Kasumi-1 (cell line): ENCODE data around the gene UNCX.

Source experiments
- DNase-seq, 2 experiments: peaks; one replicate each; lab custom pipeline; 2025; lab: John Stamatoyannopoulos, UW

UNCX gene

DNA sequence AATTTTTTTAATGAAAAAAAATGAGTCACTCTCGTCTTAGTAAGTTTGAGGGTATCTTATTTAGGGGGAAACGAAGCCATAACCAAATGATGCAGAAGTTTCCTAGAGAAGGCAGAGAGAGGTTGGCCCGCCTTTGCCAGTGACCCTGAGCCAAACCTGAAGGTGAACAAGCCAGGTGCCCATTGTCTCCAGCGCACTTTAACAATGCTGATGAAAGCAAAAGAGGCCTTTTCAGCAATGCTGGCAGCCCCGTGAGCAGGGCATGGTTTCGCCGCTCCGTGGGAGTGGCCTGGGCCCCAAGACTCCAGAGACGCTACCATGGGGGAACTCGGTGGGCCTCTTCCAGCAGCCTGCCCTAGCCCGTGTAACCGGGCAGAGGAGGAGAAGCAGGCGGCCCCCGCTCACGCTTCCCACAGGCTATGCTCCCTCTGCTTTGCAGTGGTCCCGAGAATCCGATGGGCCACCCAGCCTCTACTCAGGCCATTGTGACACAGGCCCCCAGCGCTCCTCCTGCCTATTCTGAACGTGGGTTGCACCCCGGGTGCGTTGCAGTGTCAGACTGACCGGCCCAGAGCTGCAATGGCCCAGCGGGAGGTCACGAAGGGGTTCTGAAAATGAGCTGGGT is 14.0 kb upstream of the UNCX start:
- no peak for DNase-seq

DNA sequence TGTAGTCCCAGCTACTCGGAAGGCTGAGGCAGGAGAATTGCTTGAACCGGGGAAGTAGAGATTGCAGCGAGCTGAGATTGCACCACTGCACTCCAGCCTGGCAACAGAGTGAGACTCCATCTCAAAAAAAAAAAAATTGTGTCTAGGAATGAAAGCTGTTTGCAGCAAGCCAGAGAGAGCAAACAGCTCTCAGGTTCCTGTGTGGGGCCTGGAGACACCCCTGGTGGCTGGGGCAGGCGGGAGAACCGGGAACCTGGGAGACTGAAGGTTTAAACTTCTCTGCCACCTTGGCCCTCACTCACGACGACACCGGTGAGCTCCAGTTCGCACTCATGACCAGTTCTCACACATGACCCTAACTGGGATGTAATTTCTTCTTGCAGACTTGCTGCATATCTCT is 13.2 kb upstream of the UNCX start:
- no peak for DNase-seq

DNA sequence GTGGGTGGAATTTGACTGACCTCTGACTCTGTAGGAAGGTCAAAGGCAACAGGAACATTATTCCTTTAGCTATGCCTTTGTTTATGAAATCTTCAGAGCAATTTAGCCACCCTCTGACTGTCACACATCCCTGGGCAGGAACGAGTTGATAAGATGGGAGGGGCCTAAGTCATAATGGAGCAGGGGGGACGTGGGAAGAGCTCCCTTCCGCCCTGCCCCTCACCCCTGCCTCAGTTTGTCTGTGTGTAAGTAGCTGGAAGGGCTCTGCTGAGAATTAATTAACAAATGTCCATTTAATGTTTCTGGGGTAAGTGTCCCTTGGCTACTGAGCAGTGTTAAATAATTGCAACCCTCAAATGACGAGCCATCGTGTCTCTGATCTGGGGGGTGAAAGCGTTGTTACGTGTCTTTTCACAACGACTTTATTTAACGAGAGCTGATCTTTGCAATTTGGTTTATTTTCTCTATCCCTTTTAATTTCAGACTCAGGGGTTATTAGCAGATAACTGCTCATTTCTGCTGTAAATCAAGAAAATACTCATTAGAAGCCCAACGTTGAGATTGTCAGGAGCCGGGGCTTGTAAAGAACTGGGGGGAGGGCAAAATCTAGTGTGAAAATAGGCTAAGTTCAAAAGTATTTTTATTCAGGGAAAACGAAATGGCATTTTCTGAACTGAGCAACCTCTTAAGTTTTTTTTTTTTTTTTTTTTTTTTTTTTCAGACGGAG is 12.5 kb upstream of the UNCX start:
- DNase-seq, result no peak

DNA sequence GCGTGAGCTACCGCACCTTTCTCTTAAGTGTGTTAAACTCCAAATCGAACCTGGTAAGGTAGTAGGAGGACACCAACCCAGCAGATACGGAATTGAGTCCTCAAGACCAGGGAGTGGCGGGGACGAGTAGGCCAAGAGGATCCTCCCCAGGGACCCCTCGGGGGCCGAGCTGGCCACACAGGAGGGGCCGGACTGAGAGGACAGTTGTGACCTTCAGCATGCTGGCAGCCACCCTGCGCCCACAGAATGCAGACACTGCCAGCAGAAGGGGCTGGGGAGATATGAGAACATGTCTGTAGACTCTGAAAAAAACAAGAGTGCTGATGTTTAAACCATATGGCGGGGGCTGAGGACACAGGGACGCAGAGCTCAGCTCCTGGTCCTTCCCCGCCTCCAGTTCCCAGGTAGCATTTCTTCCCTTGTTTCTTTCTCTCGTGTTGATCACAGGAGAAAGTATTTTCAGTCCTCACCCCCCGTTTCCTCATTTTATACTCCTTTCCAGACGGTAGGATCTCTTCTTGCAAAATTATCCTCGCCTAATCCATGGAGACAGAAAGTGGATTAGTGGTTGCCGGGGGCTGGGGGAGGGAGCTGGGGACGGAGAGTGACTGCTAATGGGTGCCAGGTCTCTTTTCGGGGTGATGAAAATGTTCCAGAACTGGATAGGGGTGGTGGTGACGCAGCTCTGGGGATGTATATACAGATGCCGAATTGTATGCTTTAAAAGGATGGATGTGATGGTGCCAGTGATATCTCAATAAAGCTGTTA is 11.5 kb upstream of the UNCX start:
- no peak for DNase-seq

DNA sequence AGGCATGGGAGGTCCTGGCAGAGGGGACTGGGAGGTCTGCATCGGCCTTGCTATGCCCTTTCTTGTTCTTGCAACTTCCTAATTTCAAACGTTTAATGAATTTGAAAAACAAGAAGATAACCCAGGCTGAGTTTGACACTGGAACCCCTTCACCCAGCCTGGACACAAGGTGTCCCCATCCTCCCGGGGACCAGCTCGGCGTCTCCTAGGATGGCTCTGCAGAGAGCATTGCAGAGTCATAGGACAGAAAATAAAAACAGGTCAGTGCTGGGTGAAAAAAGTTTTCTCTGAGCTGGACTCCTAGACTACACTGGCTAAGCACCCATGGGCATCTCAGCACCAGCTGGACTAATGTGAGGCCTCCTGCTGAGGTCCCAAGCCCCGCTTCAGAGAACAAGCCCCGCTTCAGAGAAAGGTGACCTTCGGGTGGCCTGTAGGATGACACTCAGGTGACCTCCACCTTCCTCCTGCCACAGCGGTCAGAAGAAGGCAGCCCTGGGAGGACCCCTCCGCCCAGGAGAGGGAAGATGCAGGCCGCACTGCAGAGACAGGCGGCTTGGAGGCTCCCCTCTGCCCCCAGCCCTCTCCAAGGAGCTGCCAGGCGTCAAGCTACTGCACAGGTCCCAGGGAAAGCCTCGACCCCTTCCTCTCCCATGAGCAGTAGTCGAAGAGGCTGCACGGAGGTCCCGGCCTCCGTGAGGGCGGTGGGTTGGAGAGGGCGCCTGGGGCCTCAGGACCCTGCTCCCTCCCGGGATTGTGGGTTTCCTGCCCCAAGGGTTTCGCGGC is 9.3 kb upstream of the UNCX start:
- no peak for DNase-seq

DNA sequence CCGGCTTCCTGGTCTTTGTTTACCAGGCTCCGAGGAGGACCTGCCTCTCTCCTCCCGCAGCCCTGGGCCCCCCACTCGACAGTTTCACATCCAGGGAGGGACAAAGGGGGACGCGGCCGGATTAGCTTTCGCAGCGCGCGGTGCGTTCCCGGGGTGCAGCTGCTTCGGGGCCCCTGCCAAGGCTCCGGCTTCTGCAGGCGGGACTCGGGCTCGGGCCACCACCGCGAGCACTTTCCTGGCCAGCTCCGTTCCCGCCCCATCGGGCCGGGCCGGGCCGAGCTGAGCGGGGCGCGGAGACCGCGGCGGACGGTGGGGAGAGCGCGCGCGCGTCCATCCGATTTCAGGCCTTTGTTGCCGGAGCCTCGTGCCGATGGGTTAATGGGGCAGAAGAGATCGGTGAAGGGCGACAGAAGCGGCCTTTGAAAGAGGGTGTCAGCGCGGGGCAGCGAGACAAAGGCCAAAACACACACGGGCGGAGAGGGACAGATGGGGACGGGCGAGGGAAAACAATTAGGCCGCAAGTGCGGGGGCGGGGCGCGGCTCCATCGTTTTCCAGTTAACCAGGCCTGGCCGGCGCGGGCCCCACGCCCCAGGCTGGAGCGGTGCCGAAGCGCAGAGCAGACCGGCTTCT is 8.5 kb upstream of the UNCX start:
- DNase-seq, result no peak

DNA sequence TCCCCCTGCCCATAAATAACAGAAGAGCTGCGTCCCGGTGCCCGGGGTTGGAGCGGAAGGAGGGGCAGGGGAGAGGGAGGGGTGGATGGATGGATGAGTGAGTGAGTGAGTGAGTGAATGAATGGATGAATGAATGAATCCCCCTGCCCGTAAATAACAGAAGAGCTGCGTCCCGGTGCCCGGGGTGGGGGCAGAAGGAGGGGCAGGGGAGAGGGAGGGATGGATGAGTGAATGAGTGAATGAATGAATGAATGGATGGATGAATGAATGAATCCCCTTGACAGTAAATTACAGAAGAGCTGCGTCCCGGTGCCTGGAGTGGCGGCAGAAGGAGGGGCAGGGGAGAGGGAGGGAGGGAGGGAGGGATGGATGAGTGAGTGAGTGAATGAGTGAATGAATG is 7.6 kb upstream of the UNCX start:
- no peak for DNase-seq

DNA sequence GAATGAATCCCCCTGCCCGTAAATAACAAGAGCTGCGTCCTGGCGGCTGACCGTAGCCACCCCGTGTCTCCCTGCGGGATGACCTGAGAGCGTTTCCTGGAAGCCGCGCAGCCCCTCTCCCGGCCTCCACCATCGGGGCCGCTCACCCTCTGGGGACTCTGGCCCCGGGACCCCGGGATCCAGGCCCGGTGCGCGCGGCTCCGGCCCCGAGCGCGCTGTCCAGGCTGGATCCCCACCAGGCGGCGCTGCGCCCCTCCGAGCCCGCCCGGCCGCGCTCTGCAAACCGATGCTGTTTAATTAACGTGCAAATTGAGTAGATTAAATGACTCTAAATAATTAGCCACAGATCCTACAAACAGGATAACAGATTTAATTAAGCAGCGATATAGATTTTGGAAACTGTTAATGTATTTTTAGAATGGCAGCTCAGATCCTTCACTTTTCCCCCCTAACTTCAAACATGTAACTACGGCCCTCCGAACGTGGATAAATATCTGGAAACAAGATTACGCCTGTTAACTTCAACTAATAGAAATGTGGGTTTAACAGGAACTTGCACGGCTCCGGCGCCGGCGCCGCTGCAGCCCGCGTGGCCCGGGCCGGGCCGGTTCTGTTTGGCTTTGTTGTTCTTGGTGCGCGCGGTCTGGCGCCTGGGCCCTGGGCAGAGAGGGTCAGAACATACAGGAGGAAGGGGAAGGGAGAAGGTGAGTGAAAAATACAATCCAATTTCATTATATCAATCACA is 7.1 kb upstream of the UNCX start:
- no peak for DNase-seq

DNA sequence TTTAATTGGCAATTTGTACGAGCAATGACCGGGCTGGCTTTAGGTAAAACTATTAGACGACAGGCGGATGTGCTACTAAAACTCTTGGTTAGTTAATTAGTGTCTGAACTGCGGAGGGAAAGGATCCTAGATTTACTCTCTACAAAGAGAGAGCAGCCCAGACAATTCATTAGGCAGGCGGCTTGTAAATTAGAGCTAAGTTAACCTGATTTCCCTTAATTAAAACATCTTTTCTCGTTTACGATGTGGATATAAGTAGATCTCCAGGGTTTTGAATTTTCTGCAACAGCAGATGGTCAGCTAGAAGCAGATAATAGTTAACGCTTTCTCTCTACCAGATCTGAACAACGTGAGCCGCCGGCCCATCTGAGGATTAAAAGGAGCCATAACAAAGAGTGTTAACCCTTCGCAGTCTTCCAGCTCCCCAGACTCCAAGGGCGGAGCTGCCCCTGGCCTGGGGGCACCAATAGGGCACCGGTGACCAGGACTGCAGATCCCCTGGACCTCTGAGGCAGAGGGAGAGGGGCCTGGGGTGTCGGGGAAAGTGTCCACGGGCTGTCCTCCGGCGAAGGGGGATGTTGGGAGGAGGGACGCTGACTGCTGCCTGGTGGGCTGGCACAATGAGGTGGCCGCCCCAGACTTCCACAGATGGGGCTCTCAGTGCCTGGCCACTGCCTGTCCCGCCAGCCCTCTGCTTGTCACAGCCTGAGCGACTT is 6.3 kb upstream of the UNCX start:
- DNase-seq, result no peak

DNA sequence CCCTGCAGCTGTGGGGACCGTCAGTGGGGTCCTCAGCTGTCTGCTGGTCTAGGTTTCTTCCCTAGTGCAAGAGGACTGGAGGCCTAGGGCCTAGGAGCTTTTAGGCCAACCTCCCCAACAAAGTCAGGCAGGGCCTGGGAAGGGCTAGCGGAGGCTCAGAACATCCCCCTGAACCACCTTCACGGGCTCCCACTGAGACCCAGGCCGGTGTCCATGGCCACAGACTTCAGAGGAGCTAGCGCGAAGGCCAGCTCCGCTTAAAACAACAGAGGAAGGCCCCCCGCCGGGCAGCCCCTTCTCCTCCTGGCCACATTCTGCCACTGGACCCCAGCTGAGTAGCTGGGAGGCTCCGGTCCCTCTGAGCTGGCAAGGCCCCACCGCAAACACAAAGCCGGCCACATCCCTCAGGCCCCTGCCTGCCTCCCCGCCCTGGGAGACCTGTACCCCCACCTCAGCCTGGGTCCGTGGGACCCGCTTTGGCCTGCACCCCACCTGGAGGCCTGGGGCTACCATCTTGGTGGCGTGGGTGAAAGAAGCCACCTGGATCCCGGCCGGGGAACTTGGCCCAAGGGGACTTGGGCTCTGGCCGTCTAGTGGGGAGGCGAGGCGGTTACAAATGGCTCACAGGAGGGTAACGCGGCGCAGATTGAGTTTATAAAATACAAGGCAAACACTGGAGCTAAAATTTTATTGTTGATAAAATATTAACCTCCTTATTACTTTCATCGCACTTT is 5.4 kb upstream of the UNCX start:
- DNase-seq, result no peak

DNA sequence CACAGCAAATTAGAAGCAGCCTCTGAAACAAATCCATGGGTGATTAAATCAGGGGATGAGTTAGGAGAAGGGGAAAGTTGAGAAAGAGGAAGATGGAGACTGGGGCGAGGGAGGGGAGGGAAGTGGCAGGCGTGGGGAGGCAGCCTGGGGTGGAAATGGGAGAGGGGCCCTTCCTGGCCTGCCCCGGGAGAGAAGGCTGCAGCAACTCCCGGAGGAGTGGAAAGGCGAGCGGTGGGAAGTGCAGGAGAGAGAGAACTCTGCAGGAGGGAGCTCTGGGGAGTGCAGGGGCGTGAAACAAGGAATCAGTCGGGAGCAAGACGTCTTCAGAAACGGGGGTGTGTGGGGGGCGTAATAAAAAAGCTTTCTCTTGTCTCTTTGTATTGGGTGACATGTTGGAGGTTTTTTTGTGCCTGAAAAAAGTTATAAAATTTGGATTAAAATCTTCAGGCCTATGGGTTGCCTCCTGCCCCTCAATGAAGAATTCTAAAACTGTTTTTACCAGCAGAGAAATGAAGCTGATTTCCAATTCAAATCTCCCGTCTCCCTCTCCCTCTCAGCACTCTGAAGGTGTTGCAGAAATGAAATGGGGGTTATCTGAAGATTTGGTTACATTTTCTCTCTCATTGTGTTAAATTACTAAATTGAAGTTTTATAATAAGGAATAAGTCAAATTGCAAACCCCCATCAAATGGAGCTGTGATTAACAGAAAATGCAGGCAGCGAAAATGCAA is 4.7 kb upstream of the UNCX start:
- DNase-seq, result peak; percentile 32 to 46

DNA sequence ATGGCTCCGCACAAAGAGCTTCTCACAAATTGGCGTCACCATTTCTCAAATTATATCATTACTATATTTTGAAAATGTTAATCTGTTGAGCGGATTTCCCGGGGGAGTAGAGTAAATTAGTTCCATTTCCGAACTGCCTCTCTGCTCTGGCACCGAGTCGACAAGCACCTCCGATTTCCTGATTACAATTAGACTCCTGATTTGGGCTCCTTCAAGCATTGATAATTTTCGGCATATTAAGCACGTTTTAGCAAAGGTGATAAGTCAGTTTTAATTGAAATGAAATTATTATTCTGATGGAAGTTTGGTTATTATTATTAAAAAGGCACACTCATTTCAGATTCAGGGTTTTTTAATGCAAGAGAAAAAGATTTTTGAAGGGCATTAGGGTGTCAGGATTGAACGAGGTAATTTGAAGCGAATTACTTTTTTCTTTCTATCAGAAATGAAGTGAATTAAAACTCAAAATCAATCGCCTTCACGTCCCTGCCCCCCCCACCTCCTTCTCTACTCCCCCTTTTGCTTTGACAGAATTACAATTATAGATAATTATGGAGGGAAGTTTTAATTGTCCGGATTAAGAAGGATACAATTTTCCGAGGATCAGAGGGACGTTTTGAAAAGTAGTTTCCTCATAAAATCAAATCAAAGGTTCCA is 4.0 kb upstream of the UNCX start:
- DNase-seq, result no peak

DNA sequence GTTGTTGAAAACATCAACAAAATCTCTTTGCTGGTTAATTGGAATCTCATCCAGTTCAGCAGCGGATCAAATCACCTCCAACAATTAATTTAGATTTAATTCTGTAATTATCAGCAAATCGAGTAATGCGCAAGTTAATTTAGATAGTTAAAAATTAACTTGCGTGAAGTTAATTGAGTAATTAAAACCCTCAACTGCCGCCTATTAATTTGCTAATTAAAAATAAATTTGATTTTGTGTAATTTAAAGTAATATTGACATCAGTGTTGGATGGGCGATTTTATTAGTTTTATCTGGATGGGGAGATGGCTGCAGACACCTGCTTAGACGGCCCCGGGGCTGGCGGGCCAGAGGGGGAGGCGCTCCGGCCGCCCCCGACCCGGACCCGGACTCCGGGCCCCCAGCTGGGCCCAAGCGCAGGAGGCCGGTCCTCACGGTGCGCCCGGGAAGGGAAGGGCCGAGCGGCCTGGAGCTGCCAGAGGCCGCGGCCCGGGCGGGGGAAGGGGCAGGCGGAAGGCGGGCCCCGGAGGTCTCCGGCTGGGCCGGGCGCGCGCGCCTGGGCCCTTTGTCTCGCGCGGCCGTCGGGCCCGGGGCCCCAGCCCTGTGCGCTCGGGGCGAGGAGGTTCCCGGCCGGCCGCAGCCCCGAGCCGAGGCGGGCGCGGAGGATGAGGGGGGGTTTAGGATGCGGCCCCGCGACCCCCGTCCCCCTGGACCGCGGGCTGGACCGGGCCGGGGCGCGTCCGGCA is 3.3 kb upstream of the UNCX start:
- no peak for DNase-seq

DNA sequence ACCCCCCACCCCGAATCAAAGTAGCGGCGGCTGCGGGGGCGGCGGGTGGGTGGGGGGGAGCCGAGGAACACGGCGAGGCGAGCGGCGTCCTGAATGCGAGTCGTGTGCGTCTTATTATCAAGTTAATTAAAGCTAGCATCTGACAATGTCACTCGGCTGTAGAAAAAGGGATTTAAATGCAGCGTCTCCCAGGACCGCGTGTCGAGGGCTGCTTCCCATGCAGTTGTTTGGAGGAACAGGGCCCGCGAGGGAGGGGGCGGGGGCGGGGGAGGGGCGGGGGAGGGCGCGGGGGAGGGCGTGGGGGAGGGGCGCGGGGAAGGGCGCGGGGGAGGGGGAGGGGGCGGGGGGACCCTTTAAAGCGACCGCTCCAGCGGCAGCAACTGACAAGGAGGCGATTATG is 2.7 kb upstream of the UNCX start:
- DNase-seq, result no peak

DNA sequence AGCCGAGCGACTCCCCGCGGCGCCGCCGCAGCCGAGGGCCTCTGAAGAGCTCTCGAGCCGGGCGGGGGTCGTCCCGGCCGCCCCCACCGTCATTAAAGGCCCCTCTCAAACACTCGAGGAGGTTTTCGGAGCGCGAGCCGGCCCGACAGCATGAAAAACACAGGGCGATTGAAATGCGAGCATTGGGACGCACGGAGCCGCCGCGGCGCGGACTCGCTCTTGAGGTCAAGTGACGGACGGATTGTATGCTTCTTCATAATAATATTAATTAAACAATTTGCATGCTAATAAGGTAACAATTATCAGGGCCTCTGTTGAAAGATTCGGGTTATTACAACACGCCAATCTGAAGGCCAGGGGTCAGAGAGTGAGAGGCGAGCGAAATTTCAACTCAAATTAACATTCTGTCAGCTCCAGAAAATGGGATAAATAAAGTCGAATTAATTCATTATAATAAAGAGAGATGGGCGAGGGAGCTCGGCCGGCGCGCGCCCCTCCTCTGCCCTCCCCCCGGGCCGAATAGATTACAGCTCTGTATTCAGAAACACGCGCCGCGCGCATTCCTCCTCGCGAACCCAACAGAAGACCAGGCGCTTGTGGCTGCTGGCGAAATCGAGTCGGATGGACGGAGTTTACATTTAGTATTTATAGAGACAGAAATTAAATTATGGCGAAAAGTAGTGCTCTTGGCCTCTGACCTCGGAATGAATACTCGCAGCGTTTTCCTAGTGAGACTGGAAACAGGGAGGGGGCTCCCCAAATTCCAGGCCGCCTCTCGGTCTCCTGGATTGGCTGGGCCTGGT is 2.1 kb upstream of the UNCX start:
- no peak for DNase-seq

DNA sequence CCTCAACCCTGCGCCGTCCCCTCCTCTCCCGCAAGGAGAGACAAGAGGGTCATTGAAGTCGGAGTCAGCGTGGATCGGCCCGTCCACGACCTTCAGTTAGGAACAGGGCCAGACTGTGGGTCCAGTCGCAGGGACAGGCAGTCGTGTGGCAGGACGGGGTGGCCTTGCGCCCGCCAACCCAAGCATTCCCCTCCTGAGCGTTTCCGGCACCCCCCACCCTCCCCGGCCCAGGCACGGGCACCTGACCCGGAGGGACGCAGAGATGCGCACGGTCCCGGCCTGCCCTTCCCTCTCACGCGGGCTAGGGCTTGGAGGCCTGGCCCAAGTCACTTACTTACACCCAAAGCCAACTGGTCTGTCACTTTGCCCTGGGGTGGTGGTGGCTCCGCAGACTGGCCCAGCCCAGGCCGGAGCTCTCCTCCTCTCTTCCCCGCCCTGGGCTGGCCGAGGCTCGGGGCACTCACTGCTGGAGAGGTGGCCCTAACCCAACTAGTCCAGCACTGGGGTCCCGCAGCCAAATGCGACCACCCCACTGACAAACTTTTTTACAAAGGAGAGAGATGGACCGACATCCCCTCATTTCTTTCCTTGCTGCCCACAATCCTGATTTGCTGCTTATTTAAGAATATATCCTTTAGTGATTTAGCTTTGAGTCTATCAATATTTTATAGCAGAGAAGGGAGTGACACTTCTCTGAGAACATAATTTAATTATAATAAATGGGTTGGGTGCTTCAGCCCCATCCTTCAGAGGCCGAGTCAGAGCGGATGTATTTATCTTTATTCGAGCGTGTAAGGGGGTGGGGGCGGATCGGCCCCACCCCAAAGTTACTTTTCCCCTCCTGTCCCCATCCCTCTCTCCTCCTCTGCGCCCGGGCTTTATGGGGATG is 1.2 kb upstream of the UNCX start:
- DNase-seq, result no peak
